H7 (cell line): Measurements from ENCODE around the gene KIF5B. TPM values are rescaled to one million over a fixed set of nuclear protein-coding genes. Genes with fewer than 3 reads are reported as not detected.
"Not testable (repeated sequence)": the region's sequence is repeated elsewhere in the genome, so short reads cannot be mapped to it uniquely, and the experiment has no call there.

Experiments used
- DNase-seq: peaks from one replicate; pipeline ENCODE4 v3.0.0; 2012
- H3K27me3 ChIP-seq: 2 replicates; pipeline ENCODE4 v1.6.0; 2011; ENCODE audit warnings: mild to moderate bottlenecking, low read length; ENCODE audit not compliant: control insufficient read depth, insufficient read depth
- H3K36me3 ChIP-seq: replicated peaks from 2 replicates; pipeline ENCODE4 v1.5.1; 2011; ENCODE audit warnings: low read length; ENCODE audit not compliant: control insufficient read depth, insufficient read depth
- H3K4me3 ChIP-seq: 2 replicates; pipeline ENCODE4 v1.5.1; 2011; ENCODE audit warnings: low read depth, mild to moderate bottlenecking, control low read depth, low read length, moderate library complexity; ENCODE audit not compliant: insufficient read depth
- total RNA-seq: library from RNA; depleted of rRNA; stranded (reverse); fragments of >200 nt; shearing (Covaris generic); gene quantifications from 2 replicates; pipeline ENCODE4 v1.2.3, GENCODE V29; 2014

The KIF5B gene
- total RNA-seq, 1 experiment from 2014 or later = 61.1 TPM

- Histone ChIP-seq H3K27me3 (no peaks in the 10 kb centered on the region), H3K4me3 (no peak overlapping the region), H3K36me3 (peaks cover 36% of the 10 kb centered on the region)
- no peak for DNase-seq
Observed at GRCh38 chr10:32015386-32015785, 40.8 kb downstream of the KIF5B start.

- no peaks in the 10 kb centered on the region for H3K27me3 ChIP-seq
- no peak for DNase-seq
- H3K4me3 ChIP-seq = no peak overlapping the region
- no peaks in the 10 kb centered on the region; the same call in 1 of the 2 replicates for H3K36me3 ChIP-seq
Observed at GRCh38 chr10:32007026-32007425, 49.2 kb downstream of the KIF5B start.

- no peaks in the 10 kb centered on the region for H3K27me3 ChIP-seq
- peak; percentile 26 for DNase-seq
- no peak overlapping the region for H3K4me3 ChIP-seq
- no peaks in the 10 kb centered on the region for H3K36me3 ChIP-seq
Observed at GRCh38 chr10:32005050-32005449, 51.2 kb downstream of the KIF5B start.

GRCh38 chr10:32004161-32004591 is 52.0 kb downstream of the KIF5B start:
- Histone ChIP-seq H3K36me3 (no peaks in the 10 kb centered on the region), H3K4me3 (no peak overlapping the region), H3K27me3 (no peaks in the 10 kb centered on the region)
- peak; percentile 12 for DNase-seq

GRCh38 chr10:32002531-32002930 is 53.7 kb downstream of the KIF5B start:
- DNase-seq = no peak
- H3K27me3 ChIP-seq = no peaks in the 10 kb centered on the region
- no peaks in the 10 kb centered on the region for H3K36me3 ChIP-seq
- H3K4me3 ChIP-seq = no peak overlapping the region

- DNase-seq = no peak
- H3K36me3 ChIP-seq = no peaks in the 10 kb centered on the region
- no peak overlapping the region for H3K4me3 ChIP-seq
- H3K27me3 ChIP-seq = no peaks in the 10 kb centered on the region
Observed at GRCh38 chr10:32000937-32001336, 55.3 kb downstream of the KIF5B start.

- Histone ChIP-seq H3K27me3 (no peaks in the 10 kb centered on the region), H3K4me3 (no peak overlapping the region), H3K36me3 (no peaks in the 10 kb centered on the region)
- DNase-seq = no peak
Observed at GRCh38 chr10:31999836-32000235, 56.4 kb downstream of the KIF5B start.

GRCh38 chr10:31999070-31999660 is 57.1 kb downstream of the KIF5B start:
- Histone ChIP-seq H3K36me3 (no peaks in the 10 kb centered on the region), H3K27me3 (no peaks in the 10 kb centered on the region), H3K4me3 (no peak overlapping the region)
- no peak for DNase-seq

- no peak for DNase-seq
- no peaks in the 10 kb centered on the region for H3K27me3 ChIP-seq
- H3K36me3 ChIP-seq = no peaks in the 10 kb centered on the region
- H3K4me3 ChIP-seq = no peak overlapping the region
Observed at GRCh38 chr10:31994926-31995325, 61.3 kb downstream of the KIF5B start.

GRCh38 chr10:31990937-31991336 is 65.3 kb downstream of the KIF5B start:
- Histone ChIP-seq H3K4me3 (no peak overlapping the region), H3K36me3 (no peaks in the 10 kb centered on the region), H3K27me3 (no peaks in the 10 kb centered on the region)
- no peak for DNase-seq

- DNase-seq, H3K27me3 ChIP-seq, H3K4me3 ChIP-seq, H3K36me3 ChIP-seq: not testable (repeated sequence)
Observed at GRCh38 chr10:31987786-31988185, 68.4 kb downstream of the KIF5B start.

GRCh38 chr10:31982111-31982510 is 74.1 kb downstream of the KIF5B start:
- DNase-seq = no peak
- Histone ChIP-seq H3K27me3 (no peaks in the 10 kb centered on the region), H3K4me3 (no peak overlapping the region), H3K36me3 (no peaks in the 10 kb centered on the region)

GRCh38 chr10:31980471-31980870 is 75.8 kb downstream of the KIF5B start:
- Histone ChIP-seq H3K27me3 (no peaks in the 10 kb centered on the region), H3K36me3 (no peaks in the 10 kb centered on the region), H3K4me3 (no peak overlapping the region)
- DNase-seq = no peak

GRCh38 chr10:31979071-31979470 is 77.2 kb downstream of the KIF5B start:
- H3K4me3 ChIP-seq, DNase-seq, H3K27me3 ChIP-seq, H3K36me3 ChIP-seq: not testable (repeated sequence)

GRCh38 chr10:31978156-31978483 is 78.1 kb downstream of the KIF5B start:
- Histone ChIP-seq H3K27me3 (no peaks in the 10 kb centered on the region), H3K4me3 (no peak overlapping the region), H3K36me3 (no peaks in the 10 kb centered on the region)
- no peak for DNase-seq
